Smooth muscle cell (in vitro differentiated cells): ENCODE measurements around the gene NFATC1. TPM values are rescaled to one million over a fixed set of nuclear protein-coding genes. Genes with fewer than 3 reads are reported as not detected.

Experiments used
- DNase-seq: peaks from one replicate; lab custom pipeline; 2025; ENCODE audit not compliant: unreplicated experiment; lab: John Stamatoyannopoulos, UW
- H2AFZ ChIP-seq: fragments of 200-600 bp; sonication (generic); 2 replicates; pipeline ENCODE4 v1.6.0; 2016; ENCODE audit warnings: antibody characterized with exemption, low read depth, mild to moderate bottlenecking
- H3F3A ChIP-seq: fragments of 200-600 bp; sonication (generic); 2 replicates; pipeline ENCODE4 v1.6.0; 2017; ENCODE audit warnings: antibody characterized with exemption, low read depth
- H3K27ac ChIP-seq: fragments of 200-600 bp; sonication (generic); 2 replicates; pipeline ENCODE4 v1.5.1; 2016; ENCODE audit warnings: low read depth, mild to moderate bottlenecking
- H3K27me3 ChIP-seq: fragments of 200-600 bp; sonication (generic); 2 replicates; pipeline ENCODE4 v1.6.1; 2016; ENCODE audit warnings: low read depth, mild to moderate bottlenecking
- H3K36me3 ChIP-seq: fragments of 200-600 bp; sonication (generic); 2 replicates; pipeline ENCODE4 v1.5.1; 2016; ENCODE audit warnings: low read depth
- H3K4me1 ChIP-seq: fragments of 200-600 bp; sonication (generic); 2 replicates; pipeline ENCODE4 v1.5.1; 2016; ENCODE audit warnings: low read depth
- H3K4me2 ChIP-seq: fragments of 200-600 bp; sonication (generic); 2 replicates; pipeline ENCODE4 v1.6.0; 2016; ENCODE audit warnings: mild to moderate bottlenecking
- H3K4me3 ChIP-seq: fragments of 200-600 bp; sonication (generic); 2 replicates; pipeline ENCODE4 v1.5.1; 2016; ENCODE audit warnings: mild to moderate bottlenecking
- H3K79me2 ChIP-seq: fragments of 200-600 bp; sonication (generic); 2 replicates; pipeline ENCODE4 v1.6.0; 2016; ENCODE audit warnings: low read depth, mild to moderate bottlenecking
- H3K9ac ChIP-seq: fragments of 200-600 bp; sonication (generic); 2 replicates; pipeline ENCODE4 v1.6.0; 2016; ENCODE audit warnings: low read depth
- H3K9me3 ChIP-seq: fragments of 200-600 bp; sonication (generic); replicated peaks from 2 replicates; pipeline ENCODE4 v1.5.1; 2016; ENCODE audit warnings: low read depth
- H4K20me1 ChIP-seq: fragments of 200-600 bp; sonication (generic); 2 replicates; pipeline ENCODE4 v1.6.0; 2016; ENCODE audit warnings: low read depth
- CTCF ChIP-seq: fragments of 200-600 bp; sonication (generic); IDR thresholded peaks from 2 replicates; pipeline ENCODE4 v1.5.1; 2017; ENCODE audit warnings: borderline replicate concordance, mild to moderate bottlenecking, antibody characterized with exemption; ENCODE audit not compliant: insufficient read depth, poor library complexity, severe bottlenecking
- WGBS: methylation state at CpG from one replicate; pipeline ENCODE4 v1.1.7; 2016; ENCODE audit warnings: low lambda C conversion rate; 5-methylcytosine and 5-hydroxymethylcytosine counted together
- polyA plus RNA-seq: library from polyadenylated mRNA; unstranded; fragments of >200 nt; fragmentation: Nextera tagmentation; extraction: Ambion mirVana; gene quantifications from 2 replicates; pipeline ENCODE4 v1.2.1, GENCODE V29; 2016
- total RNA-seq: library from RNA; depleted of rRNA; stranded (reverse); fragments of >200 nt; gene quantifications from 2 replicates; pipeline ENCODE4 v1.2.3, GENCODE V29; 2014

NFATC1 gene
- total and polyA plus RNA-seq, 2 experiments from 2014 or later, result 13.1 to 19.2 TPM

DNA sequence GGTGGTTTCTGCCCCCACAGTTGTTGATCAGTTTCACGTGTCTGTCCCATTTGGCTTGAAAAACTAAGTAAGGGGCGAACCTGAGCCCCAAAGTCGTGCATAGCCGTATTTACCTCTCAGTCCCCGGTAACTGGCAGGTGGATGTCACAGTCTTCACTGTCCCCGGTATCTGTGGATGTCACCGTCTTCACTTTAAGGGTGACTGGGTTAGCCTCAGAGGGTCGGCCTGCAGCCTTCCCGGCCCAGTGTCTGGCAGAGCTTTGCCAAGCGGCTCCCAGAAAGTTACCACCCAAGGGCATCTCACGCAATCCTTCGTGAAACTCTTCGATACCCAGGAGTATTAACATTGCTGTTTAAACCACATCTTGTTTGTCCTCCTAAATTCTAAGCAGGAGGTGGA is 158.6 kb downstream of the NFATC1 start:
- DNase-seq, result no peak

GRCh38 chr18:79554945-79555645 is 159.4 kb downstream of the NFATC1 start:
- Histone ChIP-seq H3K4me1 (no peaks in the 10 kb centered on the region), H2AFZ (no peak overlapping the region), H3K4me3 (no peak overlapping the region), H3K4me2 (no peak overlapping the region), H3K79me2 (no peaks in the 10 kb centered on the region), H3K9ac (no peak overlapping the region), H4K20me1 (no peaks in the 10 kb centered on the region), H3F3A (no peaks in the 10 kb centered on the region), H3K9me3 (no peaks in the 10 kb centered on the region), H3K27me3 (no peaks in the 10 kb centered on the region), H3K36me3 (no peaks in the 10 kb centered on the region), H3K27ac (no peak overlapping the region)
- no peak for DNase-seq
- no peak for TF ChIP-seq CTCF
- 85% methylated on average over 24 of the region's 30 CpGs for WGBS

More for the DNA sequence above, 158.6 kb downstream of the NFATC1 start:
- no peaks in the 10 kb centered on the region for H3F3A ChIP-seq
- H3K79me2 ChIP-seq, result no peaks in the 10 kb centered on the region
- H2AFZ ChIP-seq, result no peak overlapping the region
- H3K9ac ChIP-seq, result no peak overlapping the region
- H3K27me3 ChIP-seq, result no peaks in the 10 kb centered on the region
- WGBS, result 95% methylated on average over 13 of the region's 13 CpGs
- H4K20me1 ChIP-seq, result no peaks in the 10 kb centered on the region
- no peaks in the 10 kb centered on the region for H3K36me3 ChIP-seq
- no peak overlapping the region for H3K27ac ChIP-seq
- TF ChIP-seq CTCF, result no peak
- H3K4me2 ChIP-seq, result no peak overlapping the region
- no peak overlapping the region for H3K4me3 ChIP-seq
- H3K9me3 ChIP-seq, result no peaks in the 10 kb centered on the region
- no peaks in the 10 kb centered on the region for H3K4me1 ChIP-seq

DNA sequence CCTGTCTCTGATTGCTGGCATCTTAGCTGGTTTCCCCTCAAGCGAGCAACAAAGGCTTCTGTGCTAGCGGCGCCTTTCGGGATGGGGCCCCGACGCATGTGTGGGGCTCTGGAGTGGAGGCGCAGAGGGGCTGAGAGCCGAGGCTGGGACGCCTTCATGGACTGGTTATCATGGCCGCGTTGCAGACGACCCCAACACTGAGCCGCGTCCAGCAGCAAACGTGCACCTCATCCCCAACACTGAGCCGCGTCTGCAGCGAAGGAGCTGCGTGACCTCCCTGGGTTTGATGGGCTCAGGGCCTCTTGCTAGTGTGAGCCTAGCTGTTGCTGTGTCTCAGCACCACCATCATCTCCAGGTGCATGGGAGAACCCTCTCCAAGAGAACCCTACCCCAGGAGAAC is 160.2 kb downstream of the NFATC1 start:
- 96% methylated on average over 19 of the region's 19 CpGs for WGBS
- H3K27ac ChIP-seq, result no peak overlapping the region
- no peak for TF ChIP-seq CTCF
- no peak overlapping the region for H3K4me3 ChIP-seq
- no peaks in the 10 kb centered on the region for H4K20me1 ChIP-seq
- H3F3A ChIP-seq, result no peaks in the 10 kb centered on the region
- no peak overlapping the region for H3K9ac ChIP-seq
- H3K4me1 ChIP-seq, result no peaks in the 10 kb centered on the region
- H3K79me2 ChIP-seq, result no peaks in the 10 kb centered on the region
- H3K36me3 ChIP-seq, result no peaks in the 10 kb centered on the region
- no peak overlapping the region for H2AFZ ChIP-seq
- no peaks in the 10 kb centered on the region for H3K9me3 ChIP-seq
- no peak for DNase-seq
- H3K27me3 ChIP-seq, result no peaks in the 10 kb centered on the region
- no peak overlapping the region for H3K4me2 ChIP-seq

- H4K20me1 ChIP-seq, result no peaks in the 10 kb centered on the region
- no peak overlapping the region for H2AFZ ChIP-seq
- no peak overlapping the region for H3K4me2 ChIP-seq
- no peaks in the 10 kb centered on the region for H3K79me2 ChIP-seq
- no peak for DNase-seq
- no peaks in the 10 kb centered on the region for H3K4me1 ChIP-seq
- no peaks in the 10 kb centered on the region for H3K36me3 ChIP-seq
- no peaks in the 10 kb centered on the region for H3K27me3 ChIP-seq
- H3K4me3 ChIP-seq, result no peak overlapping the region
- no peak overlapping the region for H3K27ac ChIP-seq
- H3K9me3 ChIP-seq, result no peaks in the 10 kb centered on the region
- H3F3A ChIP-seq, result no peaks in the 10 kb centered on the region
- 90% methylated on average over 21 of the region's 21 CpGs for WGBS
- no peak overlapping the region for H3K9ac ChIP-seq
- no peak for TF ChIP-seq CTCF
These were observed 161.3 kb downstream of the NFATC1 start for GRCh38 chr18:79556829-79557585.
